HepG2 (cell line): ENCODE results near the gene ANO10. TPM values are rescaled to one million over a fixed set of nuclear protein-coding genes. Genes with fewer than 3 reads are reported as not detected.

Source experiments
- ATAC-seq: fragments of 200-7000 bp; cut with Tn5 transposase; 3 replicates; pipeline ENCODE4 v1.9.1; 2020; ENCODE audit warnings: mild to moderate bottlenecking, moderate library complexity
- BruUV-seq: library from RNA; stranded (reverse); fragments of 400-500 nt; replicated peaks from 2 replicates; lab custom pipeline; 2021; lab: Mats Ljungman, UMichigan
- CTCF ChIA-PET: fragments of 300-600 bp; formaldehyde crosslinking; extraction: SDS; loops from one replicate; lab custom pipeline; 2021; ENCODE audit warnings: low total read pairs, inconsistent platforms, low intra/inter-chr PET ratio; lab: Yijun Ruan, JAX
- POLR2A ChIA-PET: fragments of 350-600 bp; sonication (Branson Sonifier 250); formaldehyde crosslinking; loops from one replicate; lab custom pipeline; 2020; ENCODE audit warnings: antibody characterized with exemption, inconsistent platforms; lab: Yijun Ruan, JAX
- DNase-seq: peaks from one replicate; pipeline ENCODE4 v3.0.0-alpha.2; 2015; ENCODE audit warnings: low spot score
- FAIRE-seq: peaks from 3 replicates; lab custom pipeline; 2011; peaks lifted over from hg19 to GRCh38; lab: Jason Lieb, UNC
- H2AFZ ChIP-seq: one replicate; pipeline ENCODE4 v1.6.1; 2011; ENCODE audit warnings: low read length, inconsistent platforms
- H3K27ac ChIP-seq: fragments of 300-600 bp; 3 replicates; pipeline ENCODE4 v1.8.0; 2011; ENCODE audit warnings: mixed run types, mild to moderate bottlenecking, mixed read lengths, low read length, inconsistent platforms; ENCODE audit not compliant: insufficient read depth; ENCODE audit errors: extremely low read length
- H3K27me3 ChIP-seq, 2 experiments: fragments of 200-600 bp in 1 of 2; 2 replicates in 1 of 2; 3 replicates in 1 of 2; pipeline versions ENCODE4 v1.6.0 to v1.8.0; 2011; ENCODE audit warnings: low read length in 2 of 2, mild to moderate bottlenecking in 2 of 2, moderate library complexity in 2 of 2, inconsistent platforms in 1 of 2; ENCODE audit not compliant: insufficient read depth in 2 of 2, control insufficient read depth in 1 of 2
- H3K36me3 ChIP-seq, 2 experiments: fragments of 200-600 bp in 1 of 2; replicated peaks in 1 of 2; 2 replicates in 1 of 2; 3 replicates in 1 of 2; pipeline versions ENCODE4 v1.5.1 to v1.8.0; 2011; ENCODE audit warnings: low read length in 2 of 2, inconsistent platforms in 1 of 2; ENCODE audit not compliant: insufficient read depth in 2 of 2, control insufficient read depth in 1 of 2
- H3K4me1 ChIP-seq: 2 replicates; pipeline ENCODE4 v1.5.1; 2012; ENCODE audit warnings: low read length, inconsistent platforms; ENCODE audit not compliant: insufficient read depth
- H3K4me2 ChIP-seq: 2 replicates; pipeline ENCODE4 v1.6.0; 2011; ENCODE audit warnings: low read depth, low read length, inconsistent platforms
- H3K4me3 ChIP-seq, 3 experiments: fragments of 200-600 bp in 1 of 3; sonication (generic), shearing (Covaris generic) in 1 of 3; replicated peaks in 1 of 3; 2 replicates each; pipeline ENCODE4 v1.5.1; 2011 to 2016; ENCODE audit warnings: low read length in 3 of 3, inconsistent platforms in 2 of 3, low read depth in 2 of 3, mild to moderate bottlenecking in 2 of 3, control low read depth in 1 of 3, mixed read lengths in 1 of 3; ENCODE audit not compliant: insufficient read depth in 1 of 3
- H3K79me2 ChIP-seq: one replicate; pipeline ENCODE4 v1.6.1; 2011; ENCODE audit warnings: low read length, inconsistent platforms; ENCODE audit not compliant: insufficient read depth
- H3K9ac ChIP-seq: 2 replicates; pipeline ENCODE4 v1.6.0; 2011; ENCODE audit warnings: mild to moderate bottlenecking, low read depth, low read length, inconsistent platforms; ENCODE audit not compliant: insufficient read depth
- H3K9me3 ChIP-seq: 2 replicates; pipeline ENCODE4 v1.5.1; 2012; ENCODE audit warnings: mild to moderate bottlenecking, low read length
- H4K20me1 ChIP-seq: 2 replicates; pipeline ENCODE4 v1.6.0; 2011; ENCODE audit warnings: inconsistent platforms, mild to moderate bottlenecking, low read length, moderate library complexity; ENCODE audit not compliant: insufficient read depth
- CENPBD1 ChIP-seq: sonication (generic); formaldehyde crosslinking; IDR thresholded peaks from 2 replicates; pipeline ENCODE4 v1.8.0; 2022; ENCODE audit warnings: missing genetic modification reagents, low read depth, mild to moderate bottlenecking, borderline replicate concordance
- CENPT ChIP-seq: sonication (generic); formaldehyde crosslinking; IDR thresholded peaks from 2 replicates; pipeline ENCODE4 v1.8.0; 2022; ENCODE audit warnings: low read depth, mild to moderate bottlenecking, moderate library complexity, missing genetic modification reagents
- GTF3A ChIP-seq: sonication (generic); formaldehyde crosslinking; conservative IDR thresholded peaks from 2 replicates; pipeline ENCODE4 v1.4.0; 2020; ENCODE audit warnings: mild to moderate bottlenecking, missing genetic modification reagents
- HOXA7 ChIP-seq: sonication (generic); formaldehyde crosslinking; IDR thresholded peaks from 2 replicates; pipeline ENCODE4 v1.8.1; 2022; ENCODE audit warnings: mild to moderate bottlenecking, missing genetic modification reagents, moderate library complexity
- HOXD1 ChIP-seq: sonication (generic); formaldehyde crosslinking; IDR thresholded peaks from 2 replicates; pipeline ENCODE4 v1.5.0; 2020; ENCODE audit warnings: missing genetic modification reagents
- RFXANK ChIP-seq: IDR thresholded peaks from 2 replicates; pipeline ENCODE4 v1.6.1; 2016
- TBP ChIP-seq: sonication (generic); formaldehyde crosslinking; IDR thresholded peaks from 2 replicates; pipeline ENCODE4 v1.5.0; 2020; ENCODE audit warnings: missing genetic modification reagents
- ZBTB1 ChIP-seq: sonication (generic); formaldehyde crosslinking; IDR thresholded peaks from 2 replicates; pipeline ENCODE4 v1.4.0; 2020; ENCODE audit warnings: missing genetic modification reagents, borderline replicate concordance
- ZBTB25 ChIP-seq: IDR thresholded peaks from 2 replicates; pipeline ENCODE4 v1.6.1; 2018; ENCODE audit warnings: missing genetic modification reagents
- ZBTB49 ChIP-seq: sonication (generic); formaldehyde crosslinking; IDR thresholded peaks from 2 replicates; pipeline ENCODE4 v1.4.0; 2020; ENCODE audit warnings: missing genetic modification reagents, borderline replicate concordance
- ZNF296 ChIP-seq: sonication (generic); formaldehyde crosslinking; conservative IDR thresholded peaks from 2 replicates; pipeline ENCODE4 v1.5.0; 2020; ENCODE audit warnings: mild to moderate bottlenecking, missing genetic modification reagents
- ZNF720 ChIP-seq: sonication (generic); formaldehyde crosslinking; IDR thresholded peaks from 2 replicates; pipeline ENCODE4 v1.4.0; 2020; ENCODE audit warnings: missing genetic modification reagents
- WGBS: methylation state at CpG from one replicate; pipeline ENCODE4 v1.1.6; 2017; ENCODE audit warnings: low lambda C conversion rate; 5-methylcytosine and 5-hydroxymethylcytosine counted together
- in situ Hi-C: cut with HindIII; loops from 2 replicates; pipeline ENCODE4 v1.10.0; 2017; ENCODE audit warnings: low pct_unique_long_range_greater_than_20kb; ENCODE audit not compliant: extremely low pct_ligation_motif_present
- intact Hi-C: fragments of 100-400 bp; cut with micrococcal nuclease; formaldehyde crosslinking; loops from one replicate; pipeline ENCODE4 v1.10.0; 2022; ENCODE audit not compliant: unreplicated experiment
- polyA plus RNA-seq, 8 experiments: library from polyadenylated mRNA; depleted of rRNA in 3 of 8; stranded (reverse) in 7 of 8; unstranded in 1 of 8; fragments of >200 nt; fragmentation: Illumina TruSeq in 4 of 8; extraction: Trizol in 4 of 8; gene quantifications; 2 replicates each; pipeline versions ENCODE4 v1.2.1 to v1.2.3, GENCODE V29; 2011 to 2016; ENCODE audit warnings: low read depth in 4 of 8, missing spikeins in 1 of 8, mixed read lengths in 1 of 8; ENCODE audit not compliant: insufficient read depth in 1 of 8
- total RNA-seq, 5 experiments: library from RNA; depleted of rRNA; stranded (reverse); fragments of >200 nt; fragmentation: Illumina TruSeq; extraction: Trizol; gene quantifications; 2 replicates each; pipeline ENCODE4 v1.2.3, GENCODE V29; 2016; ENCODE audit warnings: low read depth in 1 of 5
- TF ChIP-seq, protein P1 (sequence below): sonication (generic); formaldehyde crosslinking; IDR thresholded peaks from 2 replicates; pipeline ENCODE4 v1.5.0; 2020; ENCODE audit warnings: mild to moderate bottlenecking, missing genetic modification reagents
- TF ChIP-seq, protein P2 (sequence below): sonication (generic); formaldehyde crosslinking; IDR thresholded peaks from 2 replicates; pipeline ENCODE4 v1.4.0; 2020; ENCODE audit warnings: missing genetic modification reagents
- TF ChIP-seq, protein P3 (sequence below): sonication (generic); formaldehyde crosslinking; IDR thresholded peaks from 2 replicates; pipeline ENCODE4 v1.8.1; 2023; ENCODE audit warnings: mild to moderate bottlenecking, moderate library complexity, missing genetic modification reagents

The ANO10 gene
- total and polyA plus RNA-seq, 2 of the 13 experiments (the other 11 are each of a cell fraction or from before 2014, with no cell fraction given) = 10.4 to 13.1 TPM

DNA sequence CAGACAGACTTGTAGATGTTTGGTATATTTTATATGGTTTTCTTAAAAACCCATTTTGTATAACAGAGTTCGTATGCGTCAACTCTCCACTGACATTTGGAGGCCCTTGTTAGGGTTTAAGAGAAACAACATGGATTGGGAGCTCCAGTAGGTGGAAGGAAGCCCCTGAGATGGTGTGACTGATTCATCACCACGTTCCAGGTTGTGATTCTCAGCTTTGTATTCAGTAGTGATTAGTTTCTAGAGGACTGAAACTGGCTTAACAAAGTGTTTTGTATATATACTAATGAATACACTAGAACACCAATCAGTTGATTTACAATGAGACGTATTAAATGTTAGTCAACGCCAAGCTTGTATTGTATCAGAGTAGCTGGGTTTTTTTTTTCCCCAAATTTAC, 301.5 kb downstream of the ANO10 start (continued):
- TF ChIP-seq TBP = no peak
- TF ChIP-seq CENPT = no peak
- TF ChIP-seq, protein P1, sequence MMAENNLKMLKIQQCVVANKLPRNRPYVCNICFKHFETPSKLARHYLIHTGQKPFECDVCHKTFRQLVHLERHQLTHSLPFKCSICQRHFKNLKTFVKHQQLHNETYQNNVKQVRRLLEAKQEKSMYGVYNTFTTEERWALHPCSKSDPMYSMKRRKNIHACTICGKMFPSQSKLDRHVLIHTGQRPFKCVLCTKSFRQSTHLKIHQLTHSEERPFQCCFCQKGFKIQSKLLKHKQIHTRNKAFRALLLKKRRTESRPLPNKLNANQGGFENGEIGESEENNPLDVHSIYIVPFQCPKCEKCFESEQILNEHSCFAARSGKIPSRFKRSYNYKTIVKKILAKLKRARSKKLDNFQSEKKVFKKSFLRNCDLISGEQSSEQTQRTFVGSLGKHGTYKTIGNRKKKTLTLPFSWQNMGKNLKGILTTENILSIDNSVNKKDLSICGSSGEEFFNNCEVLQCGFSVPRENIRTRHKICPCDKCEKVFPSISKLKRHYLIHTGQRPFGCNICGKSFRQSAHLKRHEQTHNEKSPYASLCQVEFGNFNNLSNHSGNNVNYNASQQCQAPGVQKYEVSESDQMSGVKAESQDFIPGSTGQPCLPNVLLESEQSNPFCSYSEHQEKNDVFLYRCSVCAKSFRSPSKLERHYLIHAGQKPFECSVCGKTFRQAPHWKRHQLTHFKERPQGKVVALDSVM (CRISPR knock-in tag) = no peak
- no peak for TF ChIP-seq CENPBD1 (CRISPR knock-in tag)
- TF ChIP-seq ZBTB1 (CRISPR knock-in tag) = no peak

DNA sequence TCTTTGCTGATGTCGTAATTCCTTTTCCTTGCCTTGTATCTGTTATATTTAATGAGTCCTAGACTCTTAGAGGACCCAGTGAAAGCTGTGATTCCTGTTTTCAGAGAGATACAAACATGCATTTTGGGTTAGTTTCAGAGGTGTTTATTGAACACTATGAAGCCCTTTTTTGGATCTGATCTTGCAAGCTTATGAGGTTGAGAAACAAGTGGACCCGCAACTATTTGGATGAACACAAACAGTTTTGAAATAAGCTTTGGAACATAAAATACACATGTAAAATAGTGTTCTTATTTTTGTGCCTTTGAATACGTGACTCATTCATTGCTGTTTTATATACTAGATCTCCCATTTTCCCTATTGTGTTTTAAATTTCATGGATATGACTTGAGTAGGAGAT, 302.0 kb downstream of the ANO10 start:
- intact Hi-C loops = no loop called here
- POLR2A ChIA-PET = no interaction called here
- Histone ChIP-seq H3K79me2 (peaks cover 88% of the 10 kb centered on the region), H3K4me2 (peak overlapping the region; percentile 24; the same call in 1 of the 2 replicates), H3K4me3 (no peak overlapping the region), H3K9ac (no peak overlapping the region), H2AFZ (no peak overlapping the region), H3K4me1 (peaks cover 71% of the 10 kb centered on the region), H3K27me3 (no peaks in the 10 kb centered on the region), H3K9me3 (no peaks in the 10 kb centered on the region), H3K27ac (peak overlapping the region; percentile 18), H3K36me3 (no peaks in the 10 kb centered on the region; a peak in 1 of 5 replicates), H4K20me1 (peaks cover 2% of the 10 kb centered on the region; the same call in 1 of the 2 replicates)
- 97% methylated on average over 3 of the region's 3 CpGs for WGBS
- in situ Hi-C loops = no loop called here
- ATAC-seq = no peak
- no peak for FAIRE-seq
- no peak for DNase-seq
- CTCF ChIA-PET = no interaction called here
- BruUV-seq = no TSS peak
- no peak for TF ChIP-seq RFXANK (CRISPR knock-in tag)
- TF ChIP-seq, protein P2, sequence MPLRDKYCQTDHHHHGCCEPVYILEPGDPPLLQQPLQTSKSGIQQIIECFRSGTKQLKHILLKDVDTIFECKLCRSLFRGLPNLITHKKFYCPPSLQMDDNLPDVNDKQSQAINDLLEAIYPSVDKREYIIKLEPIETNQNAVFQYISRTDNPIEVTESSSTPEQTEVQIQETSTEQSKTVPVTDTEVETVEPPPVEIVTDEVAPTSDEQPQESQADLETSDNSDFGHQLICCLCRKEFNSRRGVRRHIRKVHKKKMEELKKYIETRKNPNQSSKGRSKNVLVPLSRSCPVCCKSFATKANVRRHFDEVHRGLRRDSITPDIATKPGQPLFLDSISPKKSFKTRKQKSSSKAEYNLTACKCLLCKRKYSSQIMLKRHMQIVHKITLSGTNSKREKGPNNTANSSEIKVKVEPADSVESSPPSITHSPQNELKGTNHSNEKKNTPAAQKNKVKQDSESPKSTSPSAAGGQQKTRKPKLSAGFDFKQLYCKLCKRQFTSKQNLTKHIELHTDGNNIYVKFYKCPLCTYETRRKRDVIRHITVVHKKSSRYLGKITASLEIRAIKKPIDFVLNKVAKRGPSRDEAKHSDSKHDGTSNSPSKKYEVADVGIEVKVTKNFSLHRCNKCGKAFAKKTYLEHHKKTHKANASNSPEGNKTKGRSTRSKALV (CRISPR knock-in tag) = no peak
- no peak for TF ChIP-seq GTF3A (CRISPR knock-in tag)
- TF ChIP-seq ZBTB49 (CRISPR knock-in tag) = no peak
- no peak for TF ChIP-seq ZBTB25 (CRISPR knock-in tag)
- TF ChIP-seq, protein P3, sequence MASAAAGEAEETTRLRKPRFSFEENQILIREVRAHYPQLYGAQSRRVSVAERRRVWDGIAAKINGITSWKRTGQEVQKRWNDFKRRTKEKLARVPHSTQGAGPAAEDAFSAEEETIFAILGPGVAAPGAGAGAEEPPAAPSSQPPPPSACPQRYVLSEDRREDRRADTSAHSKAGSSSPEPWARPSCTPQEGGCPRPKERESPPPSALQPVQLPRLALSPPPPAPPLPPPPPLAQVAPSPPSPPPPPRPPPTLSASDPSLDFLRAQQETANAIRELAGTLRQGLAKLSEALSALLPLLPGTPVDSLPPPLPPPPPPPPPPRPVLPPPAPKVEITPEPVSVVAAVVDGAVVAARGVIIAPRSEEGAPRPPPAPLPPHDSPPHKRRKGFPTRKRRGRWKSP (CRISPR knock-in tag) = no peak
- TF ChIP-seq ZNF296 (CRISPR knock-in tag) = no peak
- no peak for TF ChIP-seq ZNF720 (CRISPR knock-in tag)
- TF ChIP-seq HOXA7 = no peak
- no peak for TF ChIP-seq HOXD1 (CRISPR knock-in tag)
